Spleen (tissue), 11 donors: ENCODE measurements around the gene B4GALNT4. TPM values are rescaled to one million over a fixed set of nuclear protein-coding genes. Genes with fewer than 3 reads are reported as not detected.

ENCODE experiments used
- DNase-seq: peaks from one replicate; pipeline ENCODE4 v3.0.0-alpha.2; 2020
- H3K27ac ChIP-seq, 8 donors: fragments of 200-600 bp; sonication (generic) in 7 of 8; 1 replicate in 4 of 8; 2 replicates in 4 of 8; pipeline versions ENCODE4 v1.5.0 to v1.8.0; 2016 to 2021; ENCODE audit warnings: inconsistent platforms in 4 of 8, mild to moderate bottlenecking in 4 of 8, moderate library complexity in 1 of 8
- H3K27me3 ChIP-seq, 7 donors: fragments of 200-600 bp; sonication (generic) in 6 of 7; replicated peaks in 1 of 7; 1 replicate in 4 of 7; 2 replicates in 3 of 7; pipeline versions ENCODE4 v1.5.0 to v1.8.0; 2016 to 2021; ENCODE audit warnings: inconsistent platforms in 3 of 7, mild to moderate bottlenecking in 1 of 7
- H3K36me3 ChIP-seq, 6 donors: fragments of 200-600 bp; sonication (generic) in 5 of 6; 1 replicate in 4 of 6; 2 replicates in 2 of 6; pipeline versions ENCODE4 v1.5.0 to v1.8.0; 2016 to 2021; ENCODE audit warnings: inconsistent platforms in 2 of 6
- H3K4me1 ChIP-seq, 6 donors: fragments of 200-600 bp; sonication (generic) in 5 of 6; 1 replicate in 3 of 6; 2 replicates in 3 of 6; pipeline versions ENCODE4 v1.5.0 to v1.8.0; 2016 to 2021; ENCODE audit warnings: inconsistent platforms in 3 of 6
- H3K4me3 ChIP-seq, 8 donors: fragments of 200-600 bp; sonication (generic) in 7 of 8; 1 replicate in 4 of 8; 2 replicates in 4 of 8; pipeline versions ENCODE4 v1.5.0 to v1.8.0; 2016 to 2021; ENCODE audit warnings: inconsistent platforms in 4 of 8, mild to moderate bottlenecking in 4 of 8, moderate library complexity in 2 of 8
- H3K9me3 ChIP-seq, 8 donors: fragments of 200-600 bp; sonication (generic) in 7 of 8; 1 replicate in 4 of 8; 2 replicates in 4 of 8; pipeline versions ENCODE4 v1.5.0 to v1.8.0; 2016 to 2021; ENCODE audit warnings: inconsistent platforms in 4 of 8
- POLR2A ChIP-seq, 3 donors: fragments of 450-650 bp; IDR thresholded peaks; one replicate each; pipeline ENCODE4 v1.5.1; 2017; ENCODE audit warnings: antibody characterized with exemption in 3 of 3, mild to moderate bottlenecking in 1 of 3
- POLR2AphosphoS5 ChIP-seq, 3 donors: sonication (generic); formaldehyde crosslinking; IDR thresholded peaks; one replicate each; pipeline ENCODE4 v1.5.1; 2017; ENCODE audit warnings: antibody characterized with exemption in 3 of 3
- WGBS, 5 donors: extraction: QIAGEN DNeasy Blood & Tissue Kit in 3 of 5; methylation state at CpG; one replicate each; pipeline versions ENCODE4 v1.1.5 to v1.1.7; 2013 to 2018; 5-methylcytosine and 5-hydroxymethylcytosine counted together
- intact Hi-C: fragments of 100-400 bp; cut with DNase I; formaldehyde crosslinking; loops from one replicate; pipeline ENCODE4 v1.15.0; 2023; ENCODE audit warnings: low total_unique reads
- polyA plus RNA-seq, 3 donors: library from polyadenylated mRNA; stranded (reverse); fragments of 200-250 nt; gene quantifications; one replicate each; pipeline ENCODE4 v1.2.1, GENCODE V29; 2013
- total RNA-seq, 7 donors: library from RNA; depleted of rRNA in 3 of 7; stranded (reverse); fragments of >200 nt in 3 of 7; fragmentation: NEBNext Ultra II Directional in 4 of 7; extraction: Animal tissue kit (Norgen Biotek cat#: 25700) in 4 of 7; gene quantifications; one replicate each; pipeline versions ENCODE4 v1.1.0 to v1.2.1, GENCODE V29; 2016 to 2021
- TF ChIP-seq, protein P1 (sequence below), 11 experiments: fragments of 200-600 bp in 7 of 11; fragments of 450-650 bp in 4 of 11; sonication (generic) in 4 of 11; IDR thresholded peaks in 8 of 11; conservative IDR thresholded peaks in 3 of 11; 1 replicate in 7 of 11; 2 replicates in 4 of 11; pipeline versions ENCODE4 v1.4.0 to v1.8.0; 2016 to 2021; ENCODE audit warnings: antibody characterized with exemption in 11 of 11, inconsistent platforms in 4 of 11, mild to moderate bottlenecking in 1 of 11
- donor health status: healthy with polysubstance abuse.
- donor health status: DM: no; HTN: no; CAD: no; lungs with moderate emphysema.
- donor health status: DM: no; HTN: no; CAD: no.
- donor health status: Bipolar disorder and iron deficiency.
- donor health status: healthy.
- donor health status: DM: no; HTN: no; CAD: no.
- donor health status: DM: yes; HTN: yes; CAD: no.

B4GALNT4 gene
- total and polyA plus RNA-seq, 10 donors = 0.17 to 5.2 (median 0.91) TPM; not detected in 2

- Histone ChIP-seq H3K4me3 (no peak overlapping the region), H3K4me1 (no peaks in the 10 kb centered on the region), H3K9me3 (no peaks in the 10 kb centered on the region), H3K36me3 (no peaks in the 10 kb centered on the region), H3K27me3 (peaks cover 0 to 43% (median 10%) of the 10 kb centered on the region in 7 donors), H3K27ac (no peak overlapping the region)
- intact Hi-C loops = no loop called here
- 93 to 96% (median 96%) methylated on average over 44 to 70 of the region's 70 CpGs for whole genome bisulfite sequencing, 5 donors
- no peak for DNase-seq
- TF ChIP-seq POLR2AphosphoS5 (IDR thresholded peaks at IDR 0.05) (no peak), POLR2A (IDR thresholded peaks at IDR 0.05) (no peak)
- TF ChIP-seq, protein P1, sequence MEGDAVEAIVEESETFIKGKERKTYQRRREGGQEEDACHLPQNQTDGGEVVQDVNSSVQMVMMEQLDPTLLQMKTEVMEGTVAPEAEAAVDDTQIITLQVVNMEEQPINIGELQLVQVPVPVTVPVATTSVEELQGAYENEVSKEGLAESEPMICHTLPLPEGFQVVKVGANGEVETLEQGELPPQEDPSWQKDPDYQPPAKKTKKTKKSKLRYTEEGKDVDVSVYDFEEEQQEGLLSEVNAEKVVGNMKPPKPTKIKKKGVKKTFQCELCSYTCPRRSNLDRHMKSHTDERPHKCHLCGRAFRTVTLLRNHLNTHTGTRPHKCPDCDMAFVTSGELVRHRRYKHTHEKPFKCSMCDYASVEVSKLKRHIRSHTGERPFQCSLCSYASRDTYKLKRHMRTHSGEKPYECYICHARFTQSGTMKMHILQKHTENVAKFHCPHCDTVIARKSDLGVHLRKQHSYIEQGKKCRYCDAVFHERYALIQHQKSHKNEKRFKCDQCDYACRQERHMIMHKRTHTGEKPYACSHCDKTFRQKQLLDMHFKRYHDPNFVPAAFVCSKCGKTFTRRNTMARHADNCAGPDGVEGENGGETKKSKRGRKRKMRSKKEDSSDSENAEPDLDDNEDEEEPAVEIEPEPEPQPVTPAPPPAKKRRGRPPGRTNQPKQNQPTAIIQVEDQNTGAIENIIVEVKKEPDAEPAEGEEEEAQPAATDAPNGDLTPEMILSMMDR (IDR thresholded peaks at IDR 0.05 in 8 of 11, conservative IDR thresholded peaks at IDR 0.05 in 3 of 11) = no peak
Observed at GRCh38 chr11:376531-377173, 7.4 kb downstream of the B4GALNT4 start.

DNA sequence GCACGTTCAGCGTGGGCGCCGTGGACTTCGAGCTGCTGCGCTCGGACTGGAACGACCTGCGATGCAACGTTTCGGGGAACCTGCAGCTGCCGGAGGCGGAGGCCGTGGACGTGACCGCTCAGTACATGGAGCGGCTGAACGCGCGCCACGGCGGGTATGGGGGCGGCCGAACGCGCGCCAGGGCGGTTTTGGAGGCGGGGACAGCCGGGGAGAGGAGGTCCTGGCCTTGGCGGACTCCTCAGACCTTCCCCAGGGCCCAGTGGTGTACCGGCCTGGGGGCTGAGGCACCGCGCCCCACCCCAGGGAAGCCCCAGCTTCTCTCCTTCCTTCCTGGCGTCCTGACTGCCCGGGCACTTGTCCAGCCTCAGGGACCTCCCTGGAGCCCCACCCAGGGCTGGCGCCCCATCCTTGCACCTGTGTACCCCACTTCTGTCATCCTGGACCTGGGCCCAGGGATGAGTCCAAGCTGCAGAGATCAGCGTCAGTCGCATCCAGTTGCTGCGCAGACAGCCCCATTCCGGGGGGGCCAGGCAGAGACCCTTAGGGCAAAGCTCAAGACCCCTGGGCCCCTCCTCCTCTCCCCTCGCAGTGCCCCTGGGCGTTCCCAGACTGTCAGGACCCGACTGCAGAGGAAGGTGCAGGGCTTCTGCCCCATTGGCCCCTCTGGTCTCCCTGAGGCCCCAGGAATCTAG, 8.0 kb downstream of the B4GALNT4 start:
- H3K4me1 ChIP-seq = no peaks in the 10 kb centered on the region
- intact Hi-C loops = no loop called here
- peaks cover 0 to 43% (median 11%) of the 10 kb centered on the region in 7 donors for H3K27me3 ChIP-seq
- WGBS, 5 donors = 85 to 93% (median 90%) methylated on average over 31 to 44 of the region's 44 CpGs
- H3K9me3 ChIP-seq = no peaks in the 10 kb centered on the region
- no peak for DNase-seq
- H3K36me3 ChIP-seq = no peaks in the 10 kb centered on the region
- no peak overlapping the region for H3K27ac ChIP-seq
- H3K4me3 ChIP-seq = no peak overlapping the region
- TF ChIP-seq POLR2AphosphoS5 (IDR thresholded peaks at IDR 0.05) = no peak
- TF ChIP-seq POLR2A (IDR thresholded peaks at IDR 0.05) = no peak
- TF ChIP-seq, protein P1 (IDR thresholded peaks at IDR 0.05 in 8 of 11, conservative IDR thresholded peaks at IDR 0.05 in 3 of 11) = no peak

- WGBS, 5 donors = 82 to 90% (median 82%) methylated on average over 8 to 11 of the region's 11 CpGs
- TF ChIP-seq, protein P1 (IDR thresholded peaks at IDR 0.05 in 8 of 11, conservative IDR thresholded peaks at IDR 0.05 in 3 of 11) = no peak
- TF ChIP-seq POLR2AphosphoS5 (IDR thresholded peaks at IDR 0.05) (no peak), POLR2A (IDR thresholded peaks at IDR 0.05) (no peak)
- intact Hi-C loops = no loop called here
- H3K36me3 ChIP-seq = no peaks in the 10 kb centered on the region
- no peak overlapping the region for H3K4me3 ChIP-seq
- H3K4me1 ChIP-seq = no peaks in the 10 kb centered on the region
- H3K27ac ChIP-seq = no peak overlapping the region
- H3K27me3 ChIP-seq = peaks cover 0 to 43% (median 11%) of the 10 kb centered on the region in 7 donors
- no peaks in the 10 kb centered on the region for H3K9me3 ChIP-seq
- DNase-seq = no peak
Observed at GRCh38 chr11:377883-378500, 8.7 kb downstream of the B4GALNT4 start.
